ENCODE data around the gene IL9.

The IL9 gene

DNA sequence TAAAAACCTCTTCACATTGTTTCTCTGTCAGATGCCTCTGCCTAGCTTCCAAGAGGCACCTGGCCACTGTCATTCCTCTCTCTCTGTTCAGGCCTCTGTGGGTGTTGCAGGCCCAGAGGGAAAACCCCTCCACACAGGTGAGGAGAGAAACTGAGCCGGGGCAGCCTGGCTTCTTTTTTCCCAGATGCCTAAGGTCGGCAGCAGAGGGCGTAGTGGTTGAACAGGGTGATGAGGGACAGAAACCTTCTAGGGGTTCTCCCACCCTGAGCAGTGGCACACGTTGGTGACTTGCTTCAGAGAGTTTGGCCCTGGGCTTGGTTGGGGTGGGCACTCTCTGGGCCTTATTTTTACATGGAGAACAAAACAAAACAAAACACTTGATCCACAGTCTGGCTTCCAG lies 12.2 kb downstream of the IL9 start:
- TF ChIP-seq GATA2 (IDR thresholded peaks at IDR 0.05; ENCODE audit: low read depth, low read length) (no peak), GATA3 (IDR thresholded peaks at IDR 0.05; ENCODE audit: low read depth, low read length) (no peak)

GRCh38 chr5:135883026-135883425 lies 12.6 kb downstream of the IL9 start:
- no peak for TF ChIP-seq GATA2 (IDR thresholded peaks at IDR 0.05; ENCODE audit: low read depth, low read length)
- no peak for TF ChIP-seq GATA3 (IDR thresholded peaks at IDR 0.05; ENCODE audit: low read depth, low read length)

- TF ChIP-seq GATA3 (IDR thresholded peaks at IDR 0.05; ENCODE audit: low read depth, low read length) (no peak), GATA2 (IDR thresholded peaks at IDR 0.05; ENCODE audit: low read depth, low read length) (no peak)
Observed at GRCh38 chr5:135881819-135882218, 13.8 kb downstream of the IL9 start.

GRCh38 chr5:135881244-135881643 lies 14.4 kb downstream of the IL9 start:
- TF ChIP-seq GATA3 (IDR thresholded peaks at IDR 0.05; ENCODE audit: low read depth, low read length) (no peak), GATA2 (IDR thresholded peaks at IDR 0.05; ENCODE audit: low read depth, low read length) (no peak)

DNA sequence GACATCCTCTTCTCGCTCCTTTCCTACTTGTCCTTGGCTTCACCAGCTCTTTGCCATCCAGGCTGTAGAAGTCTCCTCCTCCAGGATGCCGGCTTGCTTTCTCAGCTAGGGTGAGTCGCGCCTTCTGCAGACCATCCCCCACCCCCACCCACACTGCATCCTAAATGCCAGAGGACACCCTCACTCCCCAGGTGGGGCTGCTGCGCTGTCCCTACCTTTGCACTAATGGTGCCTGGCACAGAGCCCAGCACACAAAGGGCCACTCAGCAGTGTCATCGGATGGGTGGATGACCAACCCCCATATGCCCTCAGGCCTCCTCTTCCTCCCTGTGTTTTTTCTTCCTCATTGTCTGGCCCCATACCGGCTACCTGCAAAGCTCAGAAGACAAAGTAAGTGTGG lies 14.8 kb downstream of the IL9 start:
- TF ChIP-seq GATA2 (IDR thresholded peaks at IDR 0.05; ENCODE audit: low read depth, low read length) = no peak
- no peak for TF ChIP-seq GATA3 (IDR thresholded peaks at IDR 0.05; ENCODE audit: low read depth, low read length)

DNA sequence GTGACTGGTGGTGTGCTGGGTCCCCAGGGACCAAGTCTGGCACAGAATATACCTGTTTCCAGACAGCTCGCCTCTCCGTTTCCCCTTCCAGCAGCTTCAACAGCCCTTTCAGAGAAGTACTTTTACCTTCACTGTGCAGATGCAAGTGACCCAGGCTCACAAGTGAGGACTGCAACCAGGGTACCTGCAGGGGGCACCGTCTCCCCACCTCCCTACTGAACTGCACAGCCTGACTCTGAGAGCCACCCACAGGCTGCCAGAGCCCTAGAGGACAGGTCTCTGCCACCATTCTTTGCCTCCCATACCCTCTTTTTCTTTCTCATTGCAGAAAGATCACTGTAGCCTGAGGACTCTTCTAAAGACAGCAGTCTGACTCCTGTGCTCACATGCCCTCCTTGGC lies 15.4 kb downstream of the IL9 start:
- no peak for TF ChIP-seq GATA2 (IDR thresholded peaks at IDR 0.05; ENCODE audit: low read depth, low read length)
- TF ChIP-seq GATA3 (IDR thresholded peaks at IDR 0.05; ENCODE audit: low read depth, low read length) = no peak

GRCh38 chr5:135879591-135879990 lies 16.1 kb downstream of the IL9 start:
- TF ChIP-seq GATA2 (IDR thresholded peaks at IDR 0.05; ENCODE audit: low read depth, low read length) = no peak
- TF ChIP-seq GATA3 (IDR thresholded peaks at IDR 0.05; ENCODE audit: low read depth, low read length) = no peak

DNA sequence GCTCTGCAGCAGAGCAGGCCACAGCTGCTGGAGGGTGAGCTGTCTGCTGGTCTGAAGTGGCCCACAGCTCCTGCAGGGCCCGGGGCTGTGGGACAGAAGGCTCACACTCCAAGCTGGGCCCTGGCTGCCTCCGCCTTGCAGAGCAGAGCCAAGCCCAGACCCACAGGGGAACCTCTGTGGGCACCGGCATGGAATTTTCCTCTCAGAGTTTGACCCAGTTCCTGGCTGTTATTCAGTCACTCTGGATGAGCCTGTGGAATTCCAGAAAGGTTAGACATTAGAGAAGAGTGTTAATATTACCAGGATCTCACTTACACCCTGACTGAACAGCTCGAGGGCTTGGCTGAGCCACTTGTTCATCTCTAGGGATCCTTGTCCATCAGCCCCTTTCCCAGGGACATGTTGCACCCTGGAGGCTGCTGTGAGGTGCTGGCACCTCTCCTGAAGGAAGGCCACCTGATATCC lies 17.5 kb downstream of the IL9 start:
- no peak for TF ChIP-seq GATA3 (IDR thresholded peaks at IDR 0.05; ENCODE audit: low read depth, low read length)
- no peak for TF ChIP-seq GATA2 (IDR thresholded peaks at IDR 0.05; ENCODE audit: low read depth, low read length)

- TF ChIP-seq GATA3 (IDR thresholded peaks at IDR 0.05; ENCODE audit: low read depth, low read length) (no peak), GATA2 (IDR thresholded peaks at IDR 0.05; ENCODE audit: low read depth, low read length) (no peak)
Observed at GRCh38 chr5:135877570-135878155, 18.0 kb downstream of the IL9 start.

DNA sequence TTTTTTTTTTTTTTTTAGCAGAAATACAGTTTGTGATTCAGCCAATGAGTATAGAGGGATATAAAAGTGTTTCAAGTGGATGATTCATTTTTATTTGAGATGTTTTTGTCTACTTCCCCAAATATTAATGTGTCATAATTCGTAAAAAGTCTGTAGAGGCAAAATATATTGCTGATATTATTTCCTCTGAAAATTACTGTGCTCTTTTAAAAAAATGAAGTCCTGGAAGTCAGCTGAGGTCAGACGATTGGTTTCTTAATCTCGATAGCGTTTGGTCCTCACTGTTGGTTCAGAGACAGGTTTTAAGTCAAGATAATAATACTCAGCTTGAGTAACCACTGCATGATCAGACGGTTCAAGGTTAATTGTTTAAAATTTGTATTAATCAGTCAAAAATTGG lies 19.5 kb downstream of the IL9 start:
- no peak for TF ChIP-seq GATA3 (IDR thresholded peaks at IDR 0.05; ENCODE audit: low read depth, low read length)
- no peak for TF ChIP-seq GATA2 (IDR thresholded peaks at IDR 0.05; ENCODE audit: low read depth, low read length)

DNA sequence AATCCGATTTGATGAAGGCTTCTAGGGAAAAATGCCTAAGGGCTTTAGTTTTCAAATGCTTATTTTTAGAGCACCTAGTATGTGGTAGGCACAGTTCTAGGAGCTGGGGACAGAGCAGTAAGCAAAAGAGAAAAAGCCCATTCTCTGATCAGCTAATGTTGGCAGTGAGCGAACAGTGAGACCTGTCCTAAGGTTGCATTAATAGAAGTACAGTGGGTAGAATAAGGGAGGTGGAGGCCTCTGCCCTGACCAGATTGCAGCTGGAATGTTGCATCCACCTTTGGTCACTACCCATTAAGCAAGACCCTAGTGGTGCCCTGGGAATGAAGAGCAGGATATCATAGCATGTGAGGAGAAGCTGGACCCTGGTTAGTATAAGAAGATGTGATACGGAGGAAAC lies 20.1 kb downstream of the IL9 start:
- no peak for TF ChIP-seq GATA2 (IDR thresholded peaks at IDR 0.05; ENCODE audit: low read depth, low read length)
- no peak for TF ChIP-seq GATA3 (IDR thresholded peaks at IDR 0.05; ENCODE audit: low read depth, low read length)

- TF ChIP-seq GATA2 (IDR thresholded peaks at IDR 0.05; ENCODE audit: low read depth, low read length) (no peak), GATA3 (IDR thresholded peaks at IDR 0.05; ENCODE audit: low read depth, low read length) (no peak)
Observed at GRCh38 chr5:135874461-135874860, 21.2 kb downstream of the IL9 start.

GRCh38 chr5:135873831-135874230 lies 21.8 kb downstream of the IL9 start:
- TF ChIP-seq GATA2 (IDR thresholded peaks at IDR 0.05; ENCODE audit: low read depth, low read length) = no peak
- TF ChIP-seq GATA3 (IDR thresholded peaks at IDR 0.05; ENCODE audit: low read depth, low read length) = no peak

DNA sequence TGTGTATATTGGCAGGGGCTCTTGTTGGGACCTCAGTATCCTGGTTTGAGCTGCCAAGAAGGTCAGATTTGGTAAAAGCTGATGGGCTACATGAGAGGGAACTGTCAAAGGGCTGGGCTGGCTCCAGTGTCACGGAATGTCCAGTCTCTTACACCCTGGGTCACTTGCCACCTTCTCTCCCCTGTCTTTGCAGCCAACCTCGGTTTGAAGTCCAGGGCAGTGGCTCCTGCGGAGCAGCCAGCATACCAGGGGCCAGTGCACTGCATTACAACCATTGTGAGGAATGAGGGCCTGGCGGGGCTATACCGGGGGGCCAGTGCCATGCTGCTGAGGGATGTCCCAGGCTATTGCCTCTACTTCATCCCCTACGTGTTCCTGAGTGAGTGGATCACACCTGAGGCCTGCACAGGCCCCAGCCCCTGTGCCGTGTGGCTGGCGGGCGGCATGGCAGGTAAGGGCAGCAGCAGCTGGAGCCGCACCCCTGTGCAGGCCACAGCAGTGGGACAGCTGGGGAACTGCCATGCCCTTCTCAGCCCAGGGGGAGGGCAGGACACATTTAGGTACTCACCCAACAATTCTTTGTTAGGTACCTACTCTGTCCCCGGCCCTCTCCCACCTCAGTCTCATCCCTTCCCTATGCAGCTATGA lies 24.2 kb downstream of the IL9 start:
- TF ChIP-seq GATA3 (IDR thresholded peaks at IDR 0.05; ENCODE audit: low read depth, low read length) (no peak), GATA2 (IDR thresholded peaks at IDR 0.05; ENCODE audit: low read depth, low read length) (no peak)

- no peak for TF ChIP-seq GATA2 (IDR thresholded peaks at IDR 0.05; ENCODE audit: low read depth, low read length)
- TF ChIP-seq GATA3 (IDR thresholded peaks at IDR 0.05; ENCODE audit: low read depth, low read length) = no peak
Observed at GRCh38 chr5:135869935-135870334, 25.7 kb downstream of the IL9 start.
